Mesothelial cell of epicardium (in vitro differentiated cells): ENCODE data around the gene TMEM82. TPM values are rescaled to one million over a fixed set of nuclear protein-coding genes. Genes with fewer than 3 reads are reported as not detected.

Experiments
- DNase-seq, 2 experiments: peaks; one replicate each; pipeline ENCODE4 v3.0.0; 2021; ENCODE audit warnings: low spot score in 2 of 2; ENCODE audit not compliant: unreplicated experiment in 2 of 2
- H3K27ac Mint-ChIP-seq: 2 replicates; pipeline ENCODE4 v1.8.0; 2021; ENCODE audit warnings: mixed read lengths
- H3K27me3 Mint-ChIP-seq: 2 replicates; pipeline ENCODE4 v1.8.0; 2021; ENCODE audit warnings: low read depth, mixed read lengths
- H3K36me3 Mint-ChIP-seq: 2 replicates; pipeline ENCODE4 v1.8.0; 2021; ENCODE audit warnings: mixed read lengths
- H3K4me1 Mint-ChIP-seq: 2 replicates; pipeline ENCODE4 v1.8.0; 2021; ENCODE audit warnings: mixed read lengths
- H3K4me3 Mint-ChIP-seq: 2 replicates; pipeline ENCODE4 v1.8.0; 2021; ENCODE audit warnings: mild to moderate bottlenecking, moderate library complexity, mixed read lengths
- H3K9me3 Mint-ChIP-seq: 2 replicates; pipeline ENCODE4 v1.8.0; 2021; ENCODE audit warnings: mixed read lengths
- CTCF ChIP-seq: fragments of 200-600 bp; sonication (generic); IDR thresholded peaks from one replicate; pipeline ENCODE4 v1.5.0; 2021; ENCODE audit warnings: antibody characterized with exemption; ENCODE audit not compliant: unreplicated experiment
- total RNA-seq: library from RNA; stranded (reverse); gene quantifications from 3 replicates; pipeline ENCODE4 v1.2.1, GENCODE V29; 2021

TMEM82 gene
- total RNA-seq, 1 donor from 2014 or later: not detected

- no peaks in the 10 kb centered on the region for H3K27me3 Mint-ChIP-seq
- H3K4me3 Mint-ChIP-seq: no peak overlapping the region
- no peak for DNase-seq
- H3K4me1 Mint-ChIP-seq: no peaks in the 10 kb centered on the region
- H3K9me3 Mint-ChIP-seq: no peaks in the 10 kb centered on the region
- peaks cover 16% of the 10 kb centered on the region for H3K36me3 Mint-ChIP-seq
- no peak overlapping the region for H3K27ac Mint-ChIP-seq
- TF ChIP-seq CTCF: no peak
These were observed 11.4 kb upstream of the TMEM82 start for GRCh38 chr1:15730936-15731335.

- H3K4me3 Mint-ChIP-seq: no peak overlapping the region
- DNase-seq: no peak
- peaks cover 13% of the 10 kb centered on the region for H3K36me3 Mint-ChIP-seq
- H3K4me1 Mint-ChIP-seq: no peaks in the 10 kb centered on the region
- no peak overlapping the region for H3K27ac Mint-ChIP-seq
- TF ChIP-seq CTCF: no peak
- H3K9me3 Mint-ChIP-seq: no peaks in the 10 kb centered on the region
- H3K27me3 Mint-ChIP-seq: no peaks in the 10 kb centered on the region
These were observed 10.3 kb upstream of the TMEM82 start for GRCh38 chr1:15731735-15732685.

- no peak for TF ChIP-seq CTCF
- Mint-ChIP-seq H3K27me3 (no peaks in the 10 kb centered on the region), H3K4me3 (no peak overlapping the region), H3K36me3 (peaks cover 11% of the 10 kb centered on the region), H3K9me3 (no peaks in the 10 kb centered on the region), H3K4me1 (no peaks in the 10 kb centered on the region), H3K27ac (no peak overlapping the region)
- no peak for DNase-seq
These were observed 9.6 kb upstream of the TMEM82 start for GRCh38 chr1:15732686-15733081.

GRCh38 chr1:15733218-15733725 is 9.0 kb upstream of the TMEM82 start:
- no peak for DNase-seq
- H3K4me3 Mint-ChIP-seq: no peak overlapping the region
- no peaks in the 10 kb centered on the region for H3K9me3 Mint-ChIP-seq
- TF ChIP-seq CTCF: no peak
- H3K27ac Mint-ChIP-seq: peak overlapping the region; percentile 16
- no peaks in the 10 kb centered on the region for H3K27me3 Mint-ChIP-seq
- H3K4me1 Mint-ChIP-seq: no peaks in the 10 kb centered on the region
- H3K36me3 Mint-ChIP-seq: peaks cover 11% of the 10 kb centered on the region

GRCh38 chr1:15733726-15734226 is 8.5 kb upstream of the TMEM82 start:
- Mint-ChIP-seq H3K9me3 (no peaks in the 10 kb centered on the region), H3K4me3 (no peak overlapping the region), H3K4me1 (no peaks in the 10 kb centered on the region), H3K27me3 (no peaks in the 10 kb centered on the region), H3K36me3 (peaks cover 11% of the 10 kb centered on the region), H3K27ac (no peak overlapping the region)
- TF ChIP-seq CTCF: no peak
- DNase-seq: no peak
